HepG2 (cell line): Measurements from ENCODE around the gene RNF114. TPM values are rescaled to one million over a fixed set of nuclear protein-coding genes. Genes with fewer than 3 reads are reported as not detected.

ENCODE experiments used
- GZF1 ChIP-seq: sonication (generic); formaldehyde crosslinking; IDR thresholded peaks from 2 replicates; pipeline ENCODE4 v1.5.1; 2020; ENCODE audit warnings: mild to moderate bottlenecking, missing genetic modification reagents
- HOXD1 ChIP-seq: sonication (generic); formaldehyde crosslinking; IDR thresholded peaks from 2 replicates; pipeline ENCODE4 v1.5.0; 2020; ENCODE audit warnings: missing genetic modification reagents
- MEF2D ChIP-seq: sonication (generic); formaldehyde crosslinking; IDR thresholded peaks from 2 replicates; pipeline ENCODE4 v1.5.1; 2020; ENCODE audit warnings: mild to moderate bottlenecking, missing genetic modification reagents
- SAFB2 ChIP-seq: sonication (generic); formaldehyde crosslinking; IDR thresholded peaks from 2 replicates; pipeline ENCODE4 v1.5.1; 2020; ENCODE audit warnings: missing genetic modification reagents, low read depth, mild to moderate bottlenecking, borderline replicate concordance
- TEAD2 ChIP-seq: sonication (generic); formaldehyde crosslinking; IDR thresholded peaks from 2 replicates; pipeline ENCODE4 v1.9.0; 2021; ENCODE audit warnings: missing genetic modification reagents
- XBP1 ChIP-seq: sonication (generic); formaldehyde crosslinking; IDR thresholded peaks from 2 replicates; pipeline ENCODE4 v1.5.0; 2020; ENCODE audit warnings: missing genetic modification reagents
- ZNF207 ChIP-seq: fragments of 450-650 bp; IDR thresholded peaks from 2 replicates; pipeline ENCODE4 v1.6.1; 2016; ENCODE audit warnings: antibody characterized with exemption, borderline replicate concordance
- ZNF879 ChIP-seq: sonication (generic); formaldehyde crosslinking; IDR thresholded peaks from 2 replicates; pipeline ENCODE4 v1.8.1; 2023; ENCODE audit warnings: missing genetic modification reagents
- polyA plus RNA-seq, 8 experiments: library from polyadenylated mRNA; depleted of rRNA in 3 of 8; stranded (reverse) in 7 of 8; unstranded in 1 of 8; fragments of >200 nt; fragmentation: Illumina TruSeq in 4 of 8; extraction: Trizol in 4 of 8; gene quantifications; 2 replicates each; pipeline versions ENCODE4 v1.2.1 to v1.2.3, GENCODE V29; 2011 to 2016; ENCODE audit warnings: low read depth in 4 of 8, missing spikeins in 1 of 8, mixed read lengths in 1 of 8; ENCODE audit not compliant: insufficient read depth in 1 of 8
- total RNA-seq, 5 experiments: library from RNA; depleted of rRNA; stranded (reverse); fragments of >200 nt; fragmentation: Illumina TruSeq; extraction: Trizol; gene quantifications; 2 replicates each; pipeline ENCODE4 v1.2.3, GENCODE V29; 2016; ENCODE audit warnings: low read depth in 1 of 5
- TF ChIP-seq, protein P1 (sequence below): sonication (generic); formaldehyde crosslinking; IDR thresholded peaks from 2 replicates; pipeline ENCODE4 v1.4.0; 2020; ENCODE audit warnings: low read depth, missing genetic modification reagents
- TF ChIP-seq, protein P2 (sequence below): sonication (generic); formaldehyde crosslinking; IDR thresholded peaks from 2 replicates; pipeline ENCODE4 v1.5.0; 2020; ENCODE audit warnings: missing genetic modification reagents, mild to moderate bottlenecking, borderline replicate concordance
- TF ChIP-seq, protein P3 (sequence below): IDR thresholded peaks from 2 replicates; pipeline ENCODE4 v1.4.0; 2020; ENCODE audit warnings: mild to moderate bottlenecking, missing genetic modification reagents
- TF ChIP-seq, protein P4 (sequence below): sonication (generic); formaldehyde crosslinking; conservative IDR thresholded peaks from 2 replicates; pipeline ENCODE4 v1.8.1; 2023; ENCODE audit warnings: missing genetic modification reagents

The RNF114 gene
- total and polyA plus RNA-seq, 2 of the 13 experiments (the other 11 are each of a cell fraction or from before 2014, with no cell fraction given): 119 to 126 TPM

DNA sequence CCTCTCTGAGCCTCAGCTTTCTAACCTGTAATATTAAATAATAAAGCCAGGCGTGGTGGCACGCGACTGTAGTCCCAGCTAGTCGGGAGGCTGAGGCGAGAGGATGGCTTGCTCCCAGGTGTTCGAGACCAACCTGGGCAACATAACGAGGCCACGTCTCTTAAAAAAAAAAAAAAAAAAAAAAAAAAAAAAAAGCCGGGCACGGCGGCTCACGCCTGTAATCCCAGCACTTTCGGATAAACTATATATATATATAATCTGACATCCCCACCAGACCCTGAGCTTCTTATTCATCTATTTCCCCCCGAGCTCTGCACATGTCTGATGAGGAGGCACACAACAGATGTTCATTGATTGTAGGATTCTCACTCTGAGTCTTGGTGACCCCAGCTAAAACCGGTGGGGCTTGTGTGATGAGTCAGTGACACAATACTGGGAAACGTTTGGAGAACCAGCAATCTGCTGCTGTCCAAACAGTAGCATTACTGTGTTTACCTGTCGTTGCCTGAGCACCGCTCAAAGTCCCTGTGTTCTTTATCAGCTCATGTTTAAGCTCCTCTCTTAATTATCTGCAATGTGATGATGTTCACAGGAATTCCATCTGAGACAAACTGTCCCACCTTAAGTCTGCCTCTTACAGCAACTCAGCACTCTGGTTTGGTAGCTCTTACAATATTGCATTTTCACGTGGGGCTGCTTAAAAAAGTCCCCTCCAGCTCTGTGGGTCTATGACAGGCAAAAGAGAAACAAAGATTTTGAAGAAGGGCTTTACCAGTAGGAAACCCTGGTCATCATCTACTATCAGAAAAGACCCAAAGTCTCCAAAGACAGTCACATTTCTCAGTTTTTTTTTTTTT lies 19.8 kb upstream of the RNF114 start (continued):
- no peak for TF ChIP-seq ZNF207
- no peak for TF ChIP-seq TEAD2
- peak; percentile 86; the same call in 1 of the 2 replicates for TF ChIP-seq XBP1 (CRISPR knock-in tag)
- TF ChIP-seq SAFB2 (CRISPR knock-in tag): peak; percentile 72; the same call in 1 of the 2 replicates
- peak; percentile 79 for TF ChIP-seq HOXD1 (CRISPR knock-in tag)
- TF ChIP-seq, protein P1, sequence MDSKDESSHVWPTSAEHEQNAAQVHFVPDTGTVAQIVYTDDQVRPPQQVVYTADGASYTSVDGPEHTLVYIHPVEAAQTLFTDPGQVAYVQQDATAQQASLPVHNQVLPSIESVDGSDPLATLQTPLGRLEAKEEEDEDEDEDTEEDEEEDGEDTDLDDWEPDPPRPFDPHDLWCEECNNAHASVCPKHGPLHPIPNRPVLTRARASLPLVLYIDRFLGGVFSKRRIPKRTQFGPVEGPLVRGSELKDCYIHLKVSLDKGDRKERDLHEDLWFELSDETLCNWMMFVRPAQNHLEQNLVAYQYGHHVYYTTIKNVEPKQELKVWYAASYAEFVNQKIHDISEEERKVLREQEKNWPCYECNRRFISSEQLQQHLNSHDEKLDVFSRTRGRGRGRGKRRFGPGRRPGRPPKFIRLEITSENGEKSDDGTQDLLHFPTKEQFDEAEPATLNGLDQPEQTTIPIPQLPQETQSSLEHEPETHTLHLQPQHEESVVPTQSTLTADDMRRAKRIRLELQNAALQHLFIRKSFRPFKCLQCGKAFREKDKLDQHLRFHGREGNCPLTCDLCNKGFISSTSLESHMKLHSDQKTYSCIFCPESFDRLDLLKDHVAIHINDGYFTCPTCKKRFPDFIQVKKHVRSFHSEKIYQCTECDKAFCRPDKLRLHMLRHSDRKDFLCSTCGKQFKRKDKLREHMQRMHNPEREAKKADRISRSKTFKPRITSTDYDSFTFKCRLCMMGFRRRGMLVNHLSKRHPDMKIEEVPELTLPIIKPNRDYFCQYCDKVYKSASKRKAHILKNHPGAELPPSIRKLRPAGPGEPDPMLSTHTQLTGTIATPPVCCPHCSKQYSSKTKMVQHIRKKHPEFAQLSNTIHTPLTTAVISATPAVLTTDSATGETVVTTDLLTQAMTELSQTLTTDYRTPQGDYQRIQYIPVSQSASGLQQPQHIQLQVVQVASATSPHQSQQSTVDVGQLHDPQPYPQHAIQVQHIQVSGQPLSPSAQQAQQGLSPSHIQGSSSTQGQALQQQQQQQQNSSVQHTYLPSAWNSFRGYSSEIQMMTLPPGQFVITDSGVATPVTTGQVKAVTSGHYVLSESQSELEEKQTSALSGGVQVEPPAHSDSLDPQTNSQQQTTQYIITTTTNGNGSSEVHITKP (CRISPR knock-in tag): peak; percentile 57; the same call in 1 of the 2 replicates
- TF ChIP-seq, protein P2, sequence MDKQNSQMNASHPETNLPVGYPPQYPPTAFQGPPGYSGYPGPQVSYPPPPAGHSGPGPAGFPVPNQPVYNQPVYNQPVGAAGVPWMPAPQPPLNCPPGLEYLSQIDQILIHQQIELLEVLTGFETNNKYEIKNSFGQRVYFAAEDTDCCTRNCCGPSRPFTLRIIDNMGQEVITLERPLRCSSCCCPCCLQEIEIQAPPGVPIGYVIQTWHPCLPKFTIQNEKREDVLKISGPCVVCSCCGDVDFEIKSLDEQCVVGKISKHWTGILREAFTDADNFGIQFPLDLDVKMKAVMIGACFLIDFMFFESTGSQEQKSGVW: 0 out of 2 replicates have a peak, but pooled peaks have one; percentile 26
- no peak for TF ChIP-seq GZF1
- TF ChIP-seq, protein P3, sequence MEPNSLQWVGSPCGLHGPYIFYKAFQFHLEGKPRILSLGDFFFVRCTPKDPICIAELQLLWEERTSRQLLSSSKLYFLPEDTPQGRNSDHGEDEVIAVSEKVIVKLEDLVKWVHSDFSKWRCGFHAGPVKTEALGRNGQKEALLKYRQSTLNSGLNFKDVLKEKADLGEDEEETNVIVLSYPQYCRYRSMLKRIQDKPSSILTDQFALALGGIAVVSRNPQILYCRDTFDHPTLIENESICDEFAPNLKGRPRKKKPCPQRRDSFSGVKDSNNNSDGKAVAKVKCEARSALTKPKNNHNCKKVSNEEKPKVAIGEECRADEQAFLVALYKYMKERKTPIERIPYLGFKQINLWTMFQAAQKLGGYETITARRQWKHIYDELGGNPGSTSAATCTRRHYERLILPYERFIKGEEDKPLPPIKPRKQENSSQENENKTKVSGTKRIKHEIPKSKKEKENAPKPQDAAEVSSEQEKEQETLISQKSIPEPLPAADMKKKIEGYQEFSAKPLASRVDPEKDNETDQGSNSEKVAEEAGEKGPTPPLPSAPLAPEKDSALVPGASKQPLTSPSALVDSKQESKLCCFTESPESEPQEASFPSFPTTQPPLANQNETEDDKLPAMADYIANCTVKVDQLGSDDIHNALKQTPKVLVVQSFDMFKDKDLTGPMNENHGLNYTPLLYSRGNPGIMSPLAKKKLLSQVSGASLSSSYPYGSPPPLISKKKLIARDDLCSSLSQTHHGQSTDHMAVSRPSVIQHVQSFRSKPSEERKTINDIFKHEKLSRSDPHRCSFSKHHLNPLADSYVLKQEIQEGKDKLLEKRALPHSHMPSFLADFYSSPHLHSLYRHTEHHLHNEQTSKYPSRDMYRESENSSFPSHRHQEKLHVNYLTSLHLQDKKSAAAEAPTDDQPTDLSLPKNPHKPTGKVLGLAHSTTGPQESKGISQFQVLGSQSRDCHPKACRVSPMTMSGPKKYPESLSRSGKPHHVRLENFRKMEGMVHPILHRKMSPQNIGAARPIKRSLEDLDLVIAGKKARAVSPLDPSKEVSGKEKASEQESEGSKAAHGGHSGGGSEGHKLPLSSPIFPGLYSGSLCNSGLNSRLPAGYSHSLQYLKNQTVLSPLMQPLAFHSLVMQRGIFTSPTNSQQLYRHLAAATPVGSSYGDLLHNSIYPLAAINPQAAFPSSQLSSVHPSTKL (CRISPR knock-in tag): peak; percentile 94
- TF ChIP-seq, protein P4, sequence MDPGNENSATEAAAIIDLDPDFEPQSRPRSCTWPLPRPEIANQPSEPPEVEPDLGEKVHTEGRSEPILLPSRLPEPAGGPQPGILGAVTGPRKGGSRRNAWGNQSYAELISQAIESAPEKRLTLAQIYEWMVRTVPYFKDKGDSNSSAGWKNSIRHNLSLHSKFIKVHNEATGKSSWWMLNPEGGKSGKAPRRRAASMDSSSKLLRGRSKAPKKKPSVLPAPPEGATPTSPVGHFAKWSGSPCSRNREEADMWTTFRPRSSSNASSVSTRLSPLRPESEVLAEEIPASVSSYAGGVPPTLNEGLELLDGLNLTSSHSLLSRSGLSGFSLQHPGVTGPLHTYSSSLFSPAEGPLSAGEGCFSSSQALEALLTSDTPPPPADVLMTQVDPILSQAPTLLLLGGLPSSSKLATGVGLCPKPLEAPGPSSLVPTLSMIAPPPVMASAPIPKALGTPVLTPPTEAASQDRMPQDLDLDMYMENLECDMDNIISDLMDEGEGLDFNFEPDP: no peak
- no peak; the same call in 1 of the 2 replicates for TF ChIP-seq MEF2D
- no peak; the same call in 1 of the 2 replicates for TF ChIP-seq ZNF879 (CRISPR knock-in tag)
